Ascending aorta (tissue), 2 donors: ENCODE measurements around the gene RAB3GAP2. TPM values are rescaled to one million over a fixed set of nuclear protein-coding genes. Genes with fewer than 3 reads are reported as not detected.
"Not testable (repeated sequence)": the region's sequence is repeated elsewhere in the genome, so short reads cannot be mapped to it uniquely, and the experiment has no call there.

Source experiments
- DNase-seq, 2 donors: peaks; one replicate each; pipeline ENCODE4 v3.0.0-alpha.2; 2019; ENCODE audit warnings: low spot score in 2 of 2
- H3K27ac ChIP-seq, 2 donors: fragments of 200-600 bp; sonication (generic); one replicate each; pipeline ENCODE4 v1.5.1; 2016 to 2017; ENCODE audit warnings: mild to moderate bottlenecking in 1 of 2
- H3K27me3 ChIP-seq: fragments of 200-600 bp; sonication (generic); one replicate; pipeline ENCODE4 v1.5.1; 2017
- H3K36me3 ChIP-seq, 2 donors: fragments of 200-600 bp; sonication (generic); one replicate each; pipeline ENCODE4 v1.5.1; 2016
- H3K4me1 ChIP-seq, 2 donors: fragments of 200-600 bp; sonication (generic); one replicate each; pipeline ENCODE4 v1.5.1; 2016 to 2017; ENCODE audit warnings: mild to moderate bottlenecking in 1 of 2
- H3K4me3 ChIP-seq, 2 donors: fragments of 200-600 bp; sonication (generic); one replicate each; pipeline ENCODE4 v1.5.1; 2016 to 2017; ENCODE audit warnings: mild to moderate bottlenecking in 1 of 2
- H3K9me3 ChIP-seq, 2 donors: fragments of 200-600 bp; sonication (generic); one replicate each; pipeline ENCODE4 v1.5.1; 2016
- CTCF ChIP-seq, 3 experiments: fragments of 200-600 bp in 2 of 3; fragments of 450-650 bp in 1 of 3; sonication (generic) in 2 of 3; IDR thresholded peaks; one replicate each; pipeline ENCODE4 v1.5.1; 2016 to 2019; ENCODE audit warnings: antibody characterized with exemption in 3 of 3, mild to moderate bottlenecking in 1 of 3, moderate library complexity in 1 of 3
- intact Hi-C: fragments of 100-400 bp; cut with DNase I; formaldehyde crosslinking; loops from one replicate; pipeline ENCODE4 v1.15.1; 2023
- total RNA-seq: library from RNA; depleted of rRNA; stranded (reverse); fragments of >200 nt; gene quantifications from one replicate; pipeline ENCODE4 v1.1.0, GENCODE V29; 2016

The RAB3GAP2 gene
- total RNA-seq, 1 donor from 2014 or later: 9.8 TPM

- Histone ChIP-seq H3K36me3 (peaks cover 9 to 20% of the 10 kb centered on the region in 2 donors), H3K4me1 (no peaks in the 10 kb centered on the region), H3K27me3 (no peaks in the 10 kb centered on the region), H3K9me3 (peaks cover 0 to 11% of the 10 kb centered on the region in 2 donors), H3K27ac (no peak overlapping the region), H3K4me3 (no peak overlapping the region)
- no peak for TF ChIP-seq CTCF (IDR thresholded peaks at IDR 0.05)
- intact Hi-C loops: no loop called here
- DNase-seq: no peak
Measured at GRCh38 chr1:220255204-220255603, 17.0 kb downstream of the RAB3GAP2 start.

GRCh38 chr1:220253290-220253689, 19.0 kb downstream of the RAB3GAP2 start:
- H3K36me3 ChIP-seq: peaks cover 14 to 33% of the 10 kb centered on the region in 2 donors
- H3K27ac ChIP-seq, DNase-seq, H3K27me3 ChIP-seq, H3K9me3 ChIP-seq, H3K4me3 ChIP-seq, H3K4me1 ChIP-seq, intact Hi-C loops: not testable (repeated sequence)

- peaks cover 14 to 33% of the 10 kb centered on the region in 2 donors for H3K36me3 ChIP-seq
- no peak for DNase-seq
- no peaks in the 10 kb centered on the region for H3K9me3 ChIP-seq
- intact Hi-C loops: no loop called here
- H3K27ac ChIP-seq: no peak overlapping the region
- no peak overlapping the region for H3K4me3 ChIP-seq
- TF ChIP-seq CTCF (IDR thresholded peaks at IDR 0.05): no peak
- H3K27me3 ChIP-seq: no peaks in the 10 kb centered on the region
- no peaks in the 10 kb centered on the region for H3K4me1 ChIP-seq
Measured at GRCh38 chr1:220251272-220251671, 21.0 kb downstream of the RAB3GAP2 start.

- Histone ChIP-seq H3K4me1 (no peaks in the 10 kb centered on the region), H3K27ac (no peak overlapping the region), H3K27me3 (no peaks in the 10 kb centered on the region), H3K36me3 (peaks cover 14 to 33% of the 10 kb centered on the region in 2 donors), H3K4me3 (no peak overlapping the region), H3K9me3 (no peaks in the 10 kb centered on the region)
- intact Hi-C loops: no loop called here
- no peak for DNase-seq
- TF ChIP-seq CTCF (IDR thresholded peaks at IDR 0.05): no peak
Measured at GRCh38 chr1:220250681-220251080, 21.6 kb downstream of the RAB3GAP2 start.

- H3K4me1 ChIP-seq: no peaks in the 10 kb centered on the region
- no peak for TF ChIP-seq CTCF (IDR thresholded peaks at IDR 0.05)
- no peak for DNase-seq
- H3K27me3 ChIP-seq: no peaks in the 10 kb centered on the region
- H3K4me3 ChIP-seq: no peak overlapping the region
- no peak overlapping the region for H3K27ac ChIP-seq
- no peaks in the 10 kb centered on the region for H3K9me3 ChIP-seq
- intact Hi-C loops: no loop called here
- peaks cover 14 to 33% of the 10 kb centered on the region in 2 donors for H3K36me3 ChIP-seq
Measured at GRCh38 chr1:220249522-220249921, 22.7 kb downstream of the RAB3GAP2 start.

GRCh38 chr1:220248715-220249265, 23.5 kb downstream of the RAB3GAP2 start:
- peaks cover 14 to 33% of the 10 kb centered on the region in 2 donors for H3K36me3 ChIP-seq
- H3K9me3 ChIP-seq, H3K4me3 ChIP-seq, H3K27ac ChIP-seq, DNase-seq, H3K4me1 ChIP-seq, intact Hi-C loops, H3K27me3 ChIP-seq: not testable (repeated sequence)

DNA sequence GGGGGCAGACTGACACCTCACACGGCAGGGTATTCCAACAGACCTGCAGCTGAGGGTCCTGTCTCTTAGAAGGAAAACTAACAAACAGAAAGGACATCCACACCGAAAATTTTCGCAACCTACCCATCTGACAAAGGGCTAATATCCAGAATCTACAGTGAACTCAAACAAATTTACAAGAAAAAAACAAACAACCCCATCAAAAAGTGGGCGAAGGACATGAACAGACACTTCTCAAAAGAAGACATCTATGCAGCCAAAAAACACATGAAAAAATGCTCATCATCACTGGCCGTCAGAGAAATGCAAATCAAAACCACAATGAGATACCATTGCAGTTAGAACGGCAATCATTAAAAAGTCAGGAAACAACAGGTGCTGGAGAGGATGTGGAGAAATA, 26.4 kb downstream of the RAB3GAP2 start:
- H3K27ac ChIP-seq, H3K4me3 ChIP-seq, H3K9me3 ChIP-seq, H3K4me1 ChIP-seq, DNase-seq, H3K27me3 ChIP-seq, intact Hi-C loops: not testable (repeated sequence)
- peaks cover 5 to 15% of the 10 kb centered on the region in 2 donors for H3K36me3 ChIP-seq
